OCI-LY1 (cell line): ENCODE measurements around the gene GALNT14.

Source experiments
- H2AFZ ChIP-seq: fragments of 200-600 bp; sonication (generic), shearing (Covaris generic); 2 replicates; pipeline ENCODE4 v1.6.0; 2014; ENCODE audit warnings: antibody characterized with exemption, mild to moderate bottlenecking, low read length
- H3F3A ChIP-seq: fragments of 200-600 bp; sonication (generic), shearing (Covaris generic); 2 replicates; pipeline ENCODE4 v1.6.0; 2014; ENCODE audit warnings: mild to moderate bottlenecking, antibody characterized with exemption, low read length, moderate library complexity; ENCODE audit not compliant: insufficient read depth
- H3K27ac ChIP-seq: fragments of 200-600 bp; sonication (generic); 2 replicates; pipeline ENCODE4 v1.5.1; 2014; ENCODE audit warnings: low read length, mixed run types, mild to moderate bottlenecking, low read depth; ENCODE audit not compliant: poor library complexity, severe bottlenecking
- H3K27me3 ChIP-seq: fragments of 200-600 bp; sonication (generic); 2 replicates; pipeline ENCODE4 v1.6.0; 2014; ENCODE audit warnings: antibody characterized with exemption, mild to moderate bottlenecking, low read length, moderate library complexity; ENCODE audit not compliant: insufficient read depth
- H3K36me3 ChIP-seq: fragments of 200-600 bp; sonication (generic); 2 replicates; pipeline ENCODE4 v1.6.1; 2014; ENCODE audit warnings: mild to moderate bottlenecking, antibody characterized with exemption, low read length, moderate library complexity, mixed read lengths; ENCODE audit not compliant: insufficient read depth
- H3K4me1 ChIP-seq: fragments of 200-600 bp; sonication (generic); 2 replicates; pipeline ENCODE4 v1.5.1; 2014; ENCODE audit warnings: mild to moderate bottlenecking, low read length, moderate library complexity; ENCODE audit not compliant: insufficient read depth, severe bottlenecking
- H3K4me2 ChIP-seq: fragments of 200-600 bp; sonication (generic), shearing (Covaris generic); 2 replicates; pipeline ENCODE4 v1.6.1; 2014; ENCODE audit warnings: low read length
- H3K4me3 ChIP-seq: fragments of 200-600 bp; sonication (generic); 2 replicates; pipeline ENCODE4 v1.5.1; 2014; ENCODE audit warnings: low read length, low read depth, mild to moderate bottlenecking, mixed read lengths; ENCODE audit not compliant: poor library complexity, severe bottlenecking
- H3K79me2 ChIP-seq: fragments of 200-600 bp; shearing (Covaris generic); 2 replicates; pipeline ENCODE4 v1.6.1; 2016; ENCODE audit warnings: mixed run types, low read length, mixed read lengths; ENCODE audit not compliant: insufficient read depth
- H3K9ac ChIP-seq: fragments of 200-600 bp; sonication (generic), shearing (Covaris generic); 2 replicates; pipeline ENCODE4 v1.6.1; 2014; ENCODE audit warnings: mild to moderate bottlenecking, low read length, mixed read lengths
- H3K9me2 ChIP-seq: fragments of 200-600 bp; sonication (generic), shearing (Covaris generic); 2 replicates; pipeline ENCODE4 v1.6.1; 2014; ENCODE audit warnings: low read depth, mild to moderate bottlenecking, low read length, mixed read lengths
- H3K9me3 ChIP-seq: fragments of 200-600 bp; shearing (Covaris generic); 2 replicates; pipeline ENCODE4 v1.6.1; 2014; ENCODE audit warnings: low read length, mixed read lengths
- H4K20me1 ChIP-seq: fragments of 200-600 bp; sonication (generic), shearing (Covaris generic); 2 replicates; pipeline ENCODE4 v1.6.0; 2016; ENCODE audit warnings: mild to moderate bottlenecking, low read length; ENCODE audit not compliant: insufficient read depth
- CTCF ChIP-seq: fragments of 200-600 bp; sonication (generic), shearing (Covaris generic); IDR thresholded peaks from 2 replicates; pipeline ENCODE4 v1.5.1; 2017; ENCODE audit warnings: mild to moderate bottlenecking, antibody characterized with exemption, low read length, moderate library complexity, mixed read lengths
- EZH2 ChIP-seq: fragments of 200-600 bp; sonication (generic), shearing (Covaris generic); IDR thresholded peaks from 2 replicates; pipeline ENCODE4 v1.8.0; 2017; ENCODE audit warnings: borderline replicate concordance, mixed run types, mild to moderate bottlenecking, antibody characterized with exemption, low read length, moderate library complexity, mixed read lengths

The GALNT14 gene

DNA sequence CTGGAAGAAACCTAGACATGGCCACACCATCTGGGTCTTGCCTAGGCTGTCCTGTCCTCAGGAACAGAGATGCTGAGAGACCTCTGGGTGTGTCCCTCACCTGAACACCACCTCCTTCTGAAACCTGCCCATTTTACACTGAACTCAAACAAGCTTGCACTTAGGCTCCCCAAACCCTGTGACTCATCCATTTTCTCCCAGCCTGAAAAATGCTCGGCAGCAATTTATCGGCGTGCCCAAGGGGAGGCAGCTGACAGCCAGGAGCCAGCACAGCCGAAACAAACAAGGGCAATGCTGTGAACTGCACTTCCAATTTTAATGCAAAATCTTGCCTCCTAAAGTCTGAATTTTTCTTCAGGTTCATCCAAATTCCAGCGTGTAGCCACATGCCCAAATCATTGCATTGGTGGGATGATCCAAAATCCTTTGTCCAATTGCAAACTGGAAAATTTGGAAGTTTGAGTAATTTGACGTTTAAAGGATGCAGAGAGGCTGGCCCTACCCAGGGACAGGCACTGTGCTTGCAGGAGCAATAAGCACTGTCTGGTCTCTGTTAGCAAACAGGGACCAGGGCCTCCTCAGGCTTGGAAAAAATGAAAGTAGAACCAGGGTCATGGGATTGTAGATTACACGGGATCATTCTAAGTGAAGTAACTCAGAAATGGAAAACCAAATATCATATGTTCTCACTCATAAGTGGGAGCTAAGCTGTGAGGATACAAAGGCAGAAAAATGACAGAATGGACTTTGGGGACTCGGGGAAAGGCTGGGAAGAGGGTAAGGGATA, 67.7 kb downstream of the GALNT14 start:
- H3K79me2 ChIP-seq: no peaks in the 10 kb centered on the region
- no peak for TF ChIP-seq CTCF
- no peak for TF ChIP-seq EZH2
- H3K27me3 ChIP-seq: no peaks in the 10 kb centered on the region
- H3K27ac ChIP-seq: no peak overlapping the region
- H3K9me2 ChIP-seq: no peaks in the 10 kb centered on the region
- no peak overlapping the region for H3K4me3 ChIP-seq
- no peak overlapping the region for H3K4me2 ChIP-seq
- H3F3A ChIP-seq: no peaks in the 10 kb centered on the region
- no peaks in the 10 kb centered on the region for H4K20me1 ChIP-seq
- H2AFZ ChIP-seq: no peak overlapping the region
- H3K9ac ChIP-seq: no peak overlapping the region
- H3K4me1 ChIP-seq: no peaks in the 10 kb centered on the region
- H3K9me3 ChIP-seq: no peaks in the 10 kb centered on the region
- H3K36me3 ChIP-seq: no peaks in the 10 kb centered on the region

GRCh38 chr2:31069643-31070325, 68.5 kb downstream of the GALNT14 start:
- Histone ChIP-seq H3K36me3 (no peaks in the 10 kb centered on the region), H3K4me2 (no peak overlapping the region), H3K9ac (no peak overlapping the region), H3K9me2 (no peaks in the 10 kb centered on the region), H3K27me3 (no peaks in the 10 kb centered on the region), H3K27ac (no peak overlapping the region), H4K20me1 (no peaks in the 10 kb centered on the region), H3K9me3 (no peaks in the 10 kb centered on the region), H3F3A (no peaks in the 10 kb centered on the region), H2AFZ (no peak overlapping the region), H3K79me2 (no peaks in the 10 kb centered on the region), H3K4me3 (no peak overlapping the region), H3K4me1 (no peaks in the 10 kb centered on the region)
- TF ChIP-seq EZH2 (no peak), CTCF (no peak)

- TF ChIP-seq CTCF (no peak), EZH2 (no peak)
- Histone ChIP-seq H3K4me1 (no peaks in the 10 kb centered on the region), H3K4me2 (no peak overlapping the region), H3K9ac (no peak overlapping the region), H3K27me3 (no peaks in the 10 kb centered on the region), H3K9me2 (no peaks in the 10 kb centered on the region), H4K20me1 (no peaks in the 10 kb centered on the region), H3K4me3 (no peak overlapping the region), H3F3A (no peaks in the 10 kb centered on the region), H3K9me3 (no peaks in the 10 kb centered on the region), H3K79me2 (no peaks in the 10 kb centered on the region), H3K27ac (no peak overlapping the region), H2AFZ (no peak overlapping the region), H3K36me3 (no peaks in the 10 kb centered on the region)
Measured at GRCh38 chr2:31067259-31067658, 71.0 kb downstream of the GALNT14 start.
